B cell (primary cell): ENCODE results near the gene NBAS. TPM values are rescaled to one million over a fixed set of nuclear protein-coding genes. Genes with fewer than 3 reads are reported as not detected.

Source experiments
- ATAC-seq: fragments of 200-7000 bp; cut with Tn5 transposase; one replicate; pipeline ENCODE4 v1.10.0; 2021; ENCODE audit warnings: low read depth, mild to moderate bottlenecking, moderate number of reproducible peaks, moderate library complexity
- CTCF ChIA-PET: fragments of 350-600 bp; sonication (Branson Sonifier 250); formaldehyde crosslinking; loops from one replicate; lab custom pipeline; 2021; ENCODE audit warnings: antibody characterized with exemption, inconsistent platforms; lab: Charles Lee
- POLR2A ChIA-PET: fragments of 350-600 bp; sonication (Branson Sonifier 250); formaldehyde crosslinking; loops from one replicate; lab custom pipeline; 2021; ENCODE audit warnings: antibody characterized with exemption; lab: Charles Lee
- DNase-seq: peaks from one replicate; pipeline ENCODE4 v3.0.0; 2013
- H2AFZ ChIP-seq: 2 replicates; pipeline ENCODE4 v1.6.1; 2012; ENCODE audit warnings: mild to moderate bottlenecking, low read depth, low read length; ENCODE audit not compliant: insufficient read depth, poor library complexity, severe bottlenecking
- H3K27ac ChIP-seq, 2 donors: 1 replicate in 1 of 2; 2 replicates in 1 of 2; pipeline ENCODE4 v1.5.1; 2012 to 2013; ENCODE audit warnings: low read length in 2 of 2, mild to moderate bottlenecking in 2 of 2, moderate library complexity in 1 of 2
- H3K27me3 ChIP-seq, 4 experiments: fragments of 200-600 bp in 1 of 4; sonication (generic) in 1 of 4; replicated peaks in 1 of 4; 1 replicate in 2 of 4; 2 replicates in 2 of 4; pipeline versions ENCODE4 v1.6.1 to v1.7.0; 2013 to 2016; ENCODE audit warnings: low read length in 3 of 4, mild to moderate bottlenecking in 2 of 4, mixed read lengths in 1 of 4, moderate library complexity in 1 of 4; ENCODE audit not compliant: insufficient read depth in 4 of 4, control insufficient read depth in 3 of 4; ENCODE audit errors: control extremely low read depth in 1 of 4
- H3K36me3 ChIP-seq, 2 experiments: replicated peaks in 1 of 2; 1 replicate in 1 of 2; 2 replicates in 1 of 2; pipeline versions ENCODE4 v1.6.1 to v1.7.1; 2013; ENCODE audit warnings: low read length in 1 of 2; ENCODE audit not compliant: insufficient read depth in 2 of 2, control insufficient read depth in 1 of 2; ENCODE audit errors: control extremely low read depth in 1 of 2, extremely low read depth in 1 of 2
- H3K4me1 ChIP-seq, 2 donors: fragments of 200-600 bp in 1 of 2; sonication (generic) in 1 of 2; 1 replicate in 1 of 2; 2 replicates in 1 of 2; pipeline versions ENCODE4 v1.5.1 to v1.6.1; 2013 to 2017; ENCODE audit warnings: low read length in 2 of 2; ENCODE audit not compliant: control insufficient read depth in 2 of 2, insufficient read depth in 2 of 2
- H3K4me2 ChIP-seq: replicated peaks from 2 replicates; pipeline ENCODE3; 2012; ENCODE audit warnings: mild to moderate bottlenecking, low read depth, low read length; ENCODE audit not compliant: poor library complexity, severe bottlenecking
- H3K4me3 ChIP-seq, 5 experiments: fragments of 200-600 bp in 1 of 5; sonication (generic) in 1 of 5; 1 replicate in 3 of 5; 2 replicates in 2 of 5; pipeline versions ENCODE4 v1.5.1 to v1.7.0; 2011 to 2016; ENCODE audit warnings: low read length in 4 of 5, mild to moderate bottlenecking in 4 of 5, low read depth in 2 of 5, control low read depth in 1 of 5, moderate library complexity in 1 of 5; ENCODE audit not compliant: insufficient read depth in 1 of 5; ENCODE audit errors: control extremely low read depth in 1 of 5, extremely low read depth in 1 of 5
- H3K79me2 ChIP-seq: fragments of 200-600 bp; sonication (generic); one replicate; pipeline ENCODE4 v1.6.0; 2016; ENCODE audit warnings: low read length; ENCODE audit not compliant: control insufficient read depth, insufficient read depth
- H3K9ac ChIP-seq: fragments of 200-600 bp; sonication (generic); 2 replicates; pipeline ENCODE4 v1.6.1; 2017; ENCODE audit warnings: mild to moderate bottlenecking, low read length, moderate library complexity
- H3K9me3 ChIP-seq, 3 donors: one replicate each; pipeline versions ENCODE4 v1.6.1 to v1.7.1; 2013; ENCODE audit warnings: low read length in 2 of 3; ENCODE audit not compliant: control insufficient read depth in 2 of 3, insufficient read depth in 1 of 3; ENCODE audit errors: control extremely low read depth in 1 of 3
- H4K20me1 ChIP-seq: 2 replicates; pipeline ENCODE4 v1.6.0; 2012; ENCODE audit warnings: mild to moderate bottlenecking, low read length; ENCODE audit not compliant: insufficient read depth, control insufficient read depth, poor library complexity, severe bottlenecking
- H3K27ac Mint-ChIP-seq: one replicate; pipeline ENCODE4 v1.8.0; 2021; ENCODE audit warnings: mixed read lengths
- H3K27me3 Mint-ChIP-seq: one replicate; pipeline ENCODE4 v1.8.0; 2021; ENCODE audit warnings: mixed read lengths
- H3K4me1 Mint-ChIP-seq: one replicate; pipeline ENCODE4 v1.8.0; 2021; ENCODE audit warnings: mixed read lengths
- H3K4me3 Mint-ChIP-seq: one replicate; pipeline ENCODE4 v1.8.0; 2021; ENCODE audit warnings: mixed read lengths
- H3K9me3 Mint-ChIP-seq: one replicate; pipeline ENCODE4 v1.8.0; 2022; ENCODE audit warnings: mixed read lengths; ENCODE audit not compliant: insufficient read depth
- CTCF ChIP-seq: fragments of 200-600 bp; IDR thresholded peaks from one replicate; pipeline ENCODE4 v1.8.0; 2022; ENCODE audit warnings: antibody characterized with exemption, mild to moderate bottlenecking
- EZH2 ChIP-seq: IDR thresholded peaks from 2 replicates; pipeline ENCODE4 v1.6.1; 2012; ENCODE audit warnings: borderline replicate concordance, low read depth, mild to moderate bottlenecking, moderate library complexity, low read length; ENCODE audit not compliant: insufficient read depth, poor library complexity, severe bottlenecking
- WGBS: methylation state at CpG from one replicate; pipeline ENCODE4 v1.1.5; 2013; ENCODE audit warnings: missing lambda C conversion rate; ENCODE audit not compliant: insufficient coverage; 5-methylcytosine and 5-hydroxymethylcytosine counted together
- intact Hi-C: fragments of 100-400 bp; cut with micrococcal nuclease; formaldehyde crosslinking; loops from one replicate; pipeline ENCODE4 v1.10.0; 2022
- polyA plus RNA-seq: library from polyadenylated mRNA; depleted of rRNA; stranded (reverse); fragments of >200 nt; gene quantifications from 2 replicates; pipeline ENCODE4 v1.2.3, GENCODE V29; 2012
- total RNA-seq, 2 donors: library from RNA; stranded (reverse); fragments of 120-200 nt in 1 of 2; gene quantifications; 1 replicate in 1 of 2; 2 replicates in 1 of 2; pipeline versions ENCODE4 v1.2.3 to v1.2.4, GENCODE V29; 2013 to 2022

NBAS gene
- total and polyA plus RNA-seq, 2 donors (not counting 1 experiment from before 2014, with no cell fraction given) = 10.6 to 37.3 TPM

GRCh38 chr2:15127301-15127700, 433.8 kb downstream of the NBAS start:
- no peaks in the 10 kb centered on the region for H4K20me1 ChIP-seq
- TF ChIP-seq CTCF (no peak), EZH2 (no peak)
- DNase-seq (no peak), ATAC-seq (no peak)
- no peak overlapping the region for H2AFZ ChIP-seq
- H3K27ac Mint-ChIP-seq = no peak overlapping the region
- H3K9me3 Mint-ChIP-seq = peaks cover 3% of the 10 kb centered on the region
- no peak overlapping the region for H3K9ac ChIP-seq
- CTCF ChIA-PET = no interaction called here
- H3K27me3 ChIP-seq = no peaks in the 10 kb centered on the region
- no peaks in the 10 kb centered on the region for H3K4me1 Mint-ChIP-seq
- no peaks in the 10 kb centered on the region for H3K79me2 ChIP-seq
- H3K9me3 ChIP-seq = peaks cover 0 to 12% (median 0%) of the 10 kb centered on the region in 3 donors
- intact Hi-C loops = no loop called here
- POLR2A ChIA-PET = no interaction called here
- H3K4me3 Mint-ChIP-seq = no peak overlapping the region
- no peaks in the 10 kb centered on the region for H3K4me1 ChIP-seq
- no peak overlapping the region for H3K4me2 ChIP-seq
- H3K36me3 ChIP-seq = no peaks in the 10 kb centered on the region
- H3K27ac ChIP-seq = no peak overlapping the region
- WGBS = no CpG with 5 or more reads among the region's 4 CpGs
- H3K27me3 Mint-ChIP-seq = no peaks in the 10 kb centered on the region
- no peak overlapping the region for H3K4me3 ChIP-seq

GRCh38 chr2:15126373-15126772, 434.8 kb downstream of the NBAS start:
- DNase-seq (no peak), ATAC-seq (no peak)
- H3K9me3 ChIP-seq = peaks cover 0 to 12% (median 0%) of the 10 kb centered on the region in 3 donors
- POLR2A ChIA-PET = no interaction called here
- H3K9ac ChIP-seq = no peak overlapping the region
- H3K4me2 ChIP-seq = no peak overlapping the region
- intact Hi-C loops = no loop called here
- H3K9me3 Mint-ChIP-seq = peaks cover 3% of the 10 kb centered on the region
- CTCF ChIA-PET = no interaction called here
- no peak overlapping the region for H3K4me3 Mint-ChIP-seq
- H3K27ac Mint-ChIP-seq = no peak overlapping the region
- no peak overlapping the region for H2AFZ ChIP-seq
- H3K27ac ChIP-seq = no peak overlapping the region
- H3K27me3 Mint-ChIP-seq = no peaks in the 10 kb centered on the region
- H3K36me3 ChIP-seq = no peaks in the 10 kb centered on the region
- H3K4me1 Mint-ChIP-seq = no peaks in the 10 kb centered on the region
- no peak overlapping the region for H3K4me3 ChIP-seq
- TF ChIP-seq CTCF = no peak
- no peak for TF ChIP-seq EZH2
- no peaks in the 10 kb centered on the region for H4K20me1 ChIP-seq
- no CpG with 5 or more reads among the region's 1 CpG for WGBS
- no peaks in the 10 kb centered on the region for H3K27me3 ChIP-seq
- no peaks in the 10 kb centered on the region for H3K79me2 ChIP-seq
- no peaks in the 10 kb centered on the region for H3K4me1 ChIP-seq
